ENCODE results near the gene ITGAX.
"Not testable (repeated sequence)": the region's sequence is repeated elsewhere in the genome, so short reads cannot be mapped to it uniquely, and the experiment has no call there.

- not testable (repeated sequence) for TF ChIP-seq CTCF, POLR2A, EP300 (IDR thresholded peaks at IDR 0.05)
These were observed 16.8 kb upstream of the ITGAX start for GRCh38 chr16:31338166-31338685.

Measured in tibial nerve (tissue), 4 donors.